Cerebellar cortex (tissue), 1 donor: ENCODE measurements around the gene BNC2.
"Not testable (repeated sequence)": the region's sequence is repeated elsewhere in the genome, so short reads cannot be mapped to it uniquely, and the experiment has no call there.

Source experiments
- DNase-seq: peaks from one replicate; pipeline ENCODE4 v3.0.0-alpha.2; 2015; ENCODE audit warnings: low spot score

The BNC2 gene

GRCh38 chr9:16446636-16447035 is 423.8 kb downstream of the BNC2 start:
- DNase-seq, result no peak

GRCh38 chr9:16445141-16445920 is 425.1 kb downstream of the BNC2 start:
- no peak for DNase-seq

- no peak for DNase-seq
Observed at GRCh38 chr9:16442622-16443021, 427.8 kb downstream of the BNC2 start.

- DNase-seq, result no peak
Observed at GRCh38 chr9:16441791-16442190, 428.7 kb downstream of the BNC2 start.

- DNase-seq, result not testable (repeated sequence)
Observed at GRCh38 chr9:16438831-16439230, 431.6 kb downstream of the BNC2 start.

GRCh38 chr9:16436545-16436944 is 433.9 kb downstream of the BNC2 start:
- no peak for DNase-seq

- DNase-seq, result no peak
Observed at GRCh38 chr9:16434526-16434925, 435.9 kb downstream of the BNC2 start.

GRCh38 chr9:16433494-16433893 is 437.0 kb downstream of the BNC2 start:
- DNase-seq, result no peak

GRCh38 chr9:16431666-16432392 is 438.6 kb downstream of the BNC2 start:
- DNase-seq, result no peak

- no peak for DNase-seq
Observed at GRCh38 chr9:16429671-16430070, 440.8 kb downstream of the BNC2 start.

GRCh38 chr9:16427873-16428427 is 442.5 kb downstream of the BNC2 start:
- no peak for DNase-seq

GRCh38 chr9:16426716-16427115 is 443.8 kb downstream of the BNC2 start:
- no peak for DNase-seq

GRCh38 chr9:16425562-16426231 is 444.8 kb downstream of the BNC2 start:
- no peak for DNase-seq

- no peak for DNase-seq
Observed at GRCh38 chr9:16422114-16422513, 448.4 kb downstream of the BNC2 start.

- no peak for DNase-seq
Observed at GRCh38 chr9:16421532-16421931, 448.9 kb downstream of the BNC2 start.

- no peak for DNase-seq
Observed at GRCh38 chr9:16419124-16419523, 451.3 kb downstream of the BNC2 start.

GRCh38 chr9:16418721-16419120 is 451.7 kb downstream of the BNC2 start:
- DNase-seq, result no peak

GRCh38 chr9:16417749-16418148 is 452.7 kb downstream of the BNC2 start:
- DNase-seq, result no peak

- no peak for DNase-seq
Observed at GRCh38 chr9:16417161-16417560, 453.3 kb downstream of the BNC2 start.

- DNase-seq, result no peak
Observed at GRCh38 chr9:16414451-16414850, 456.0 kb downstream of the BNC2 start.

- DNase-seq, result no peak
Observed at GRCh38 chr9:16413509-16414016, 456.9 kb downstream of the BNC2 start.

GRCh38 chr9:16412740-16413139 is 457.7 kb downstream of the BNC2 start:
- no peak for DNase-seq
